ENCODE results near the gene BLMH. TPM values are rescaled to one million over a fixed set of nuclear protein-coding genes. Genes with fewer than 3 reads are reported as not detected.

The BLMH gene, protein sequence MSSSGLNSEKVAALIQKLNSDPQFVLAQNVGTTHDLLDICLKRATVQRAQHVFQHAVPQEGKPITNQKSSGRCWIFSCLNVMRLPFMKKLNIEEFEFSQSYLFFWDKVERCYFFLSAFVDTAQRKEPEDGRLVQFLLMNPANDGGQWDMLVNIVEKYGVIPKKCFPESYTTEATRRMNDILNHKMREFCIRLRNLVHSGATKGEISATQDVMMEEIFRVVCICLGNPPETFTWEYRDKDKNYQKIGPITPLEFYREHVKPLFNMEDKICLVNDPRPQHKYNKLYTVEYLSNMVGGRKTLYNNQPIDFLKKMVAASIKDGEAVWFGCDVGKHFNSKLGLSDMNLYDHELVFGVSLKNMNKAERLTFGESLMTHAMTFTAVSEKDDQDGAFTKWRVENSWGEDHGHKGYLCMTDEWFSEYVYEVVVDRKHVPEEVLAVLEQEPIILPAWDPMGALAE
- 10 to 100 TPM; 12.9 to 27.6 (median 23.1) TPM for total RNA-seq
- 10 to 100 TPM; 17.3 to 32.0 TPM for polyA plus RNA-seq
- long read RNA-seq, donor 1, transcript BLMH-201 (12 exons, 2,365 nt): major isoform, 78 of 90 reads
- long read RNA-seq, donor 1, partial matches to known transcripts: 6 of 90 reads
- long read RNA-seq, donor 1, other reads (novel, unspliced or antisense): 5 of 90 reads
- long read RNA-seq, donor 2, transcript BLMH-201 (12 exons, 2,365 nt): major isoform, 14 of 26 reads
- long read RNA-seq, donor 2, transcript BLMH-206 (1 exons, 2,079 nt): minor isoform, 12 of 26 reads
- long read RNA-seq, donor 2, partial matches to known transcripts: 0 of 26 reads
- long read RNA-seq, donor 2, other reads (novel, unspliced or antisense): 0 of 26 reads
- long read RNA-seq, donor 3, transcript BLMH-201 (12 exons, 2,365 nt): major isoform, 37 of 46 reads
- long read RNA-seq, donor 3, partial matches to known transcripts: 3 of 46 reads
- long read RNA-seq, donor 3, other reads (novel, unspliced or antisense): 4 of 46 reads

DNA sequence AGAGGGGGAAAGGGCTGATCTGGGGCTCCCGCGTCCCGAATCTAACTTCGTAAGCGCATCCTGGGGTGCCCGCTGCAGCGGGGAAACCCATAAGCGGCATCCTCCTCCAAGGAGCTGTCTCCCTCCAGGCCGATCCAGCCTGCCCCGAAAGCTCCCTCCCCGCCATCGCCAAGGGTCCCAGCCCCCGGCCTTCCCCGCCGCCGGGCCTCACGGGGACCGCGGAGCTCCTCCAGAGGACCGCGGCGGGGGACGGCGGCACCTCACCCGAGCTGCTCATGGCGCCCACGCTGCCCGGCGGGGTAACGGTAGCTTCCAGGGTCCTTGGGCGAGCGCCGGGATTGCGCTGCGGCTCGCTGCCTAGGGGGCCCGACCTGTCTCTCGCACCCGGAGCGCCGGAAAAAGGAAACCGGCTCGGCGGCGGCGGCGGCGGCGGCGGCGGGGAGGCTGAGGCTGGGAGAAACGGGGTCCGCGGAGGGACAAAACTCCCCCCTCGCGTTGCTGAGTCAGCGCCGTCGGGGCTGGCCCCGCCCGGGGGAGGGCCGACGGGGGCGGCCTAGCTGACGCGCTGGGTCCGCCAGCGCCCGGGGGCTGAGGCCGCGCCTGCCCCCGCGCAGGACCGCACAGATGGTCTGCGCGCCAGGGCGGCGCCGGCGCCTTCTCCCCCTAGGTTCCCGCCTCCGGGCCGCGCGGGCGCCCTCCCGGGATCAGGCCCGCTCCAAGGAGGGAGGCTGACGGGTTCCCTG lies at the start of gene BLMH:
TSS of gene BLMH (minus strand) at position 402 of the 743 bp plus-strand sequence. CDS start at position 277, 125 bp downstream.
- H3K9me3 ChIP-seq: no peaks in the 10 kb centered on the region
- intact Hi-C loops (cut with DNase I): no loop called here
- H3K4me3 ChIP-seq: peak within 1 kb of the TSS; percentile 98
- peak; percentile 44 for TF ChIP-seq POLR2A (IDR thresholded peaks at IDR 0.05)
- TF ChIP-seq, protein P1, sequence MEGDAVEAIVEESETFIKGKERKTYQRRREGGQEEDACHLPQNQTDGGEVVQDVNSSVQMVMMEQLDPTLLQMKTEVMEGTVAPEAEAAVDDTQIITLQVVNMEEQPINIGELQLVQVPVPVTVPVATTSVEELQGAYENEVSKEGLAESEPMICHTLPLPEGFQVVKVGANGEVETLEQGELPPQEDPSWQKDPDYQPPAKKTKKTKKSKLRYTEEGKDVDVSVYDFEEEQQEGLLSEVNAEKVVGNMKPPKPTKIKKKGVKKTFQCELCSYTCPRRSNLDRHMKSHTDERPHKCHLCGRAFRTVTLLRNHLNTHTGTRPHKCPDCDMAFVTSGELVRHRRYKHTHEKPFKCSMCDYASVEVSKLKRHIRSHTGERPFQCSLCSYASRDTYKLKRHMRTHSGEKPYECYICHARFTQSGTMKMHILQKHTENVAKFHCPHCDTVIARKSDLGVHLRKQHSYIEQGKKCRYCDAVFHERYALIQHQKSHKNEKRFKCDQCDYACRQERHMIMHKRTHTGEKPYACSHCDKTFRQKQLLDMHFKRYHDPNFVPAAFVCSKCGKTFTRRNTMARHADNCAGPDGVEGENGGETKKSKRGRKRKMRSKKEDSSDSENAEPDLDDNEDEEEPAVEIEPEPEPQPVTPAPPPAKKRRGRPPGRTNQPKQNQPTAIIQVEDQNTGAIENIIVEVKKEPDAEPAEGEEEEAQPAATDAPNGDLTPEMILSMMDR (IDR thresholded peaks at IDR 0.05): no peak
- peak; percentile 79 to 90 (median 82) for DNase-seq
- H3K4me1 ChIP-seq (ENCODE audit: insufficient read depth): no peaks in the 10 kb centered on the region
- peak within 1 kb of the TSS; percentile 62 to 72 for H3K27ac ChIP-seq
- no peaks in the 10 kb centered on the region for H3K27me3 ChIP-seq
- 1% methylated on average over 28 to 89 of the region's 89 CpGs for WGBS, 3 donors
- H3K36me3 ChIP-seq: no peaks in the 10 kb centered on the region

DNA sequence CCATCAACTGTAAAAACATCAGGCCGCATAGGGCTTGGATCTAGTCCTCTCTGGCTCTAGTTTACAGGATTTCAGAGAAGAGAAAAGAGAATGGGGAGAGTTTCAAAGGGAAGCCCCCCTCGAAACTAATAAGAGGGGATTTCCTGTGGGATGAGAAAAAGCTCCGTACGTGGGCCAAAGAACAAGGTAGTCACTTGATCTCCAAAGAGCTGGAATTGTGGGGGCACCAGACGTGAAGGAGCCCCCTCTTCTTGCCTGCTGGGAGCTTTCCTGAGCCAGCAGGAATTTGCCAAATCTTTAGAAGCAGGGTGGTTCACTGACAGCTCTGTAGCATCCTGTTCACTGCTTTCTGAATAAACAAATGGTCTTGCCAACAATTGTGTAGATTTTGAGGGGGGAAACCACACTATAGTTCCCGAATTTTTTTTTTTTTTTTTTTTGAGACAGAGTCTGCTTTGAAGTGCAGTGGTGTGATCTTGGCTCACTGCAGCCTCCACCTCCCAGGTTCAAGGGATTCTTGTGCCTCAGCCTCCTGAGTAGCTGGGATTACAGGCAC lies 49.1 kb upstream of the BLMH start:
- Histone ChIP-seq H3K4me1 (ENCODE audit: insufficient read depth) (peaks cover 2% of the 10 kb centered on the region), H3K4me3 (no peak overlapping the region), H3K27me3 (no peaks in the 10 kb centered on the region), H3K9me3 (no peaks in the 10 kb centered on the region), H3K36me3 (no peaks in the 10 kb centered on the region), H3K27ac (no peak overlapping the region)
- no peak for DNase-seq
- TF ChIP-seq, protein P1 (IDR thresholded peaks at IDR 0.05): no peak
- no peak for TF ChIP-seq EP300 (IDR thresholded peaks at IDR 0.05)
- TF ChIP-seq POLR2A (IDR thresholded peaks at IDR 0.05): no peak
- WGBS, 3 donors: 15 to 22% (median 17%) methylated on average over 6 of the region's 6 CpGs
- intact Hi-C loops (cut with DNase I): no loop called here

DNA sequence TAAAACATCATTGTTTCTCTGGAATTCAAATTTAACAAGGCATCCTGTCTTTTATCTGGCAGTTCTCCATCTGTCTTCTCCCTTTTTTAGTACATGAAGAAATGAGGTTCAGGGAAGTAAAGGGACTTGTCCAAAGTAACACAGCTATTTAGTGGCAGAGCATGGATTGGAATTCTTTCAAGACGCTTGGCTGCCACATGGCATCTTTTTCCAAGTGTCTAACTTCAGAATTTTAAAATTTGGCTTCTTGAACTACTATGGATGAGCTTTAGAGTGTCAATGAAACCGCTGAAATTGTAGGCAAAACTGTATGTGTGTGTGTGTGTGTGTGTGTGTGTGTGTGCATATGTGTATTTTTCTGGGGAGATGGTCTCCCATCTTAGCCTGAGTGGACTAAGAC lies 47.3 kb upstream of the BLMH start:
- intact Hi-C loops (cut with DNase I): no loop called here
- DNase-seq: no peak
- Histone ChIP-seq H3K4me3 (no peak overlapping the region), H3K4me1 (ENCODE audit: insufficient read depth) (peaks cover 2% of the 10 kb centered on the region), H3K27me3 (no peaks in the 10 kb centered on the region), H3K27ac (no peak overlapping the region), H3K9me3 (no peaks in the 10 kb centered on the region), H3K36me3 (no peaks in the 10 kb centered on the region)
- TF ChIP-seq, protein P1 (IDR thresholded peaks at IDR 0.05): no peak
- TF ChIP-seq POLR2A (IDR thresholded peaks at IDR 0.05) (no peak), EP300 (IDR thresholded peaks at IDR 0.05) (no peak)
- WGBS, 3 donors: 80 to 83% (median 81%) methylated on average over 2 of the region's 2 CpGs

Data from ovary (tissue), 10 donors.